ENCODE data around the gene GLDC.

GLDC gene

DNA sequence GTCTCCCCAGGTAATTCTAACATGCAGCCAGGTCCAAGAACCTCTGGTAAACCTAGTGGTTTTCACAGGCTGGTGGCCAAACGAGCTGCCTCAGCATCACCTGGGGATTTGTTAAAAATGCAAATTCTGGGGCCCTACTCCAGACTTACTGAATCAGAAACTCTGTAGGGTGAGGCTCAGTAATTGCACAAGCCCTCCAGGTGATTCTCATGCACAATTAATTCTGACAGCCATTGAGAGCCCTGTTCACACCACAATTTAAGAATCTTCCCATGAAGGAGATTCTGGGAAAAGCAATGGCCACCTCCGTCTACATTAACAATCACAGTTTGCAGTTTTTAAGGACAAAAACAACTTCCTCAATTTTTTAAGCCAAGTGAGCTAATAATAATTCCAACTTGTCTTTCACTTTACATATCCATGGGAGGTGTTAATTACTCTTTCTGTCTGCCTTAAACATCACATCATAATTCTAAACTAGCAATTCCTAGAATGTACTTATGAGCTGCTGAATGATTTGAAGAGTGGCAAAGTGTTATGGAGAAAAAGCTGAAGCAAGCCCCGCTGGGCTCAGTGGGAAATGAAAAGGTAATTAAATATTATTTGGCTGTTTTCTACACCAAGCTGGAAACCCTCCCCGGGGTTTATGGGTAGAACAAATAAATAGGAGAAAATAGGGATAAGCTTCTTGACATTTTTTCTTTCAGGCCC lies 70.0 kb downstream of the GLDC start:
- Histone ChIP-seq H3K79me2 (ENCODE audit: low read length) (no peaks in the 10 kb centered on the region), H3K27me3 (ENCODE audit: low read depth, low read length) (peaks cover 55% of the 10 kb centered on the region), H3K4me1 (ENCODE audit: low read length) (peaks cover 39% of the 10 kb centered on the region), H3K4me3 (ENCODE audit: low read length) (peak overlapping the region; percentile 40), H2AFZ (ENCODE audit: low read depth, low read length) (no peak overlapping the region), H3K36me3 (replicated peaks; ENCODE audit: low read depth, low read length) (no peaks in the 10 kb centered on the region), H3K27ac (ENCODE audit: low read length) (no peak overlapping the region), H3K9me3 (ENCODE audit: insufficient read depth, low read length) (no peaks in the 10 kb centered on the region), H3K9ac (ENCODE audit: low read length) (no peak overlapping the region), H3K4me2 (ENCODE audit: low read length) (peak overlapping the region; percentile 69), H4K20me1 (ENCODE audit: insufficient read depth, low read length) (no peaks in the 10 kb centered on the region)
- TF ChIP-seq EZH2phosphoT487 (IDR thresholded peaks at IDR 0.05; ENCODE audit: low read depth) = no peak
- TF ChIP-seq, protein P1, sequence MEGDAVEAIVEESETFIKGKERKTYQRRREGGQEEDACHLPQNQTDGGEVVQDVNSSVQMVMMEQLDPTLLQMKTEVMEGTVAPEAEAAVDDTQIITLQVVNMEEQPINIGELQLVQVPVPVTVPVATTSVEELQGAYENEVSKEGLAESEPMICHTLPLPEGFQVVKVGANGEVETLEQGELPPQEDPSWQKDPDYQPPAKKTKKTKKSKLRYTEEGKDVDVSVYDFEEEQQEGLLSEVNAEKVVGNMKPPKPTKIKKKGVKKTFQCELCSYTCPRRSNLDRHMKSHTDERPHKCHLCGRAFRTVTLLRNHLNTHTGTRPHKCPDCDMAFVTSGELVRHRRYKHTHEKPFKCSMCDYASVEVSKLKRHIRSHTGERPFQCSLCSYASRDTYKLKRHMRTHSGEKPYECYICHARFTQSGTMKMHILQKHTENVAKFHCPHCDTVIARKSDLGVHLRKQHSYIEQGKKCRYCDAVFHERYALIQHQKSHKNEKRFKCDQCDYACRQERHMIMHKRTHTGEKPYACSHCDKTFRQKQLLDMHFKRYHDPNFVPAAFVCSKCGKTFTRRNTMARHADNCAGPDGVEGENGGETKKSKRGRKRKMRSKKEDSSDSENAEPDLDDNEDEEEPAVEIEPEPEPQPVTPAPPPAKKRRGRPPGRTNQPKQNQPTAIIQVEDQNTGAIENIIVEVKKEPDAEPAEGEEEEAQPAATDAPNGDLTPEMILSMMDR (IDR thresholded peaks at IDR 0.05; ENCODE audit: low read depth, low read length) = no peak

- no peak overlapping the region for H2AFZ ChIP-seq (ENCODE audit: low read depth, low read length)
- no peaks in the 10 kb centered on the region for H3K36me3 ChIP-seq (replicated peaks; ENCODE audit: low read depth, low read length)
- H3K27me3 ChIP-seq (ENCODE audit: low read depth, low read length) = peaks cover 13% of the 10 kb centered on the region
- no peaks in the 10 kb centered on the region for H3K79me2 ChIP-seq (ENCODE audit: low read length)
- H3K4me3 ChIP-seq (ENCODE audit: low read length) = no peak overlapping the region
- no peak overlapping the region for H3K27ac ChIP-seq (ENCODE audit: low read length)
- H3K4me1 ChIP-seq (ENCODE audit: low read length) = 0 out of 2 replicates have a peak, but pooled peaks cover 2% of the 10 kb centered on the region
- H4K20me1 ChIP-seq (ENCODE audit: insufficient read depth, low read length) = no peaks in the 10 kb centered on the region
- no peak overlapping the region for H3K4me2 ChIP-seq (ENCODE audit: low read length)
- no peak overlapping the region for H3K9ac ChIP-seq (ENCODE audit: low read length)
- no peaks in the 10 kb centered on the region for H3K9me3 ChIP-seq (ENCODE audit: insufficient read depth, low read length)
- TF ChIP-seq, protein P1 (IDR thresholded peaks at IDR 0.05; ENCODE audit: low read depth, low read length) = no peak
- TF ChIP-seq EZH2phosphoT487 (IDR thresholded peaks at IDR 0.05; ENCODE audit: low read depth) = no peak
Observed at GRCh38 chr9:6567140-6567591, 78.4 kb downstream of the GLDC start.

DNA sequence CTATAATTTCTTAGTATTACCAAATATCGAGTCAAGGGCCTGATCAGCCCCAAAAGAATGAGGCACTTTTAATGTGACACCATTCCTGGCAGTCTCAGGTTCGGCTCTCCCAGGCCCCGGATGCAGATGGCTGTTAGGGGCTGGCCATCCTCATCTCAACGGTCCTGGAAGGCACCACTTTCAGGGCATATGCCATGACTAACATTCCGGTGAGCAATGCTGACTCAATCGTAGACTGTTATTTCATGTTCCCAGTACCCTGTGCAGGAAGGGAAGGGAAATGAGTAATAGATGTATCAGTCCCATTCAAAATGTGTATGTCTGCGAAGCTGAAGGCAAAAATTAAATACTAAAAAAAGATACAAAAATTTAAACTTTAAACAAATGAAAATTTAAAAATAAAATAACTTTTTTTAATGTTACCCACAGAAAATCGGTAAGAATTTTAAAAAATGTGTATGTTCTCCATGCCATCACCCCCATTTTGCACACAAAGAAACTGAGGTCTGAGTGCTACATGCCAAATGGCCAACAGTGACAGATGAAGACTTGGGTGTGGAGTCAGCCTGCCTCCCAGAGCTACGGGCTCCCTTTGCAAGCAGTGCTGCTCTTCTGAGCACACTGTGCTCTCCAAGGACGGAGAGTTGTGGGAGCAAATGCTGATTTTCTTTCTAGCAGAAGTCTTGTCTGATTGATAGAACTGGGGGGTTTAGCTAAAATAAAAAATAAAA lies 79.0 kb downstream of the GLDC start:
- no peak overlapping the region for H2AFZ ChIP-seq (ENCODE audit: low read depth, low read length)

GRCh38 chr9:6565312-6565711 lies 80.2 kb downstream of the GLDC start:
- H3K4me1 ChIP-seq (ENCODE audit: low read length) = 0 out of 2 replicates have a peak, but pooled peaks cover 2% of the 10 kb centered on the region
- H4K20me1 ChIP-seq (ENCODE audit: insufficient read depth, low read length) = no peaks in the 10 kb centered on the region
- H3K4me2 ChIP-seq (ENCODE audit: low read length) = no peak overlapping the region
- TF ChIP-seq EZH2phosphoT487 (IDR thresholded peaks at IDR 0.05; ENCODE audit: low read depth) = no peak
- TF ChIP-seq, protein P1 (IDR thresholded peaks at IDR 0.05; ENCODE audit: low read depth, low read length) = no peak
- no peaks in the 10 kb centered on the region for H3K79me2 ChIP-seq (ENCODE audit: low read length)
- no peaks in the 10 kb centered on the region for H3K36me3 ChIP-seq (replicated peaks; ENCODE audit: low read depth, low read length)
- H3K9ac ChIP-seq (ENCODE audit: low read length) = no peak overlapping the region
- no peak overlapping the region for H3K27ac ChIP-seq (ENCODE audit: low read length)
- no peaks in the 10 kb centered on the region for H3K27me3 ChIP-seq (ENCODE audit: low read depth, low read length)
- H3K9me3 ChIP-seq (ENCODE audit: insufficient read depth, low read length) = no peaks in the 10 kb centered on the region
- no peak overlapping the region for H3K4me3 ChIP-seq (ENCODE audit: low read length)
- H2AFZ ChIP-seq (ENCODE audit: low read depth, low read length) = no peak overlapping the region

More for the DNA sequence above, 79.0 kb downstream of the GLDC start:
- Histone ChIP-seq H3K27me3 (ENCODE audit: low read depth, low read length) (peaks cover 7% of the 10 kb centered on the region), H3K4me2 (ENCODE audit: low read length) (no peak overlapping the region), H3K4me3 (ENCODE audit: low read length) (no peak overlapping the region), H3K4me1 (ENCODE audit: low read length) (0 out of 2 replicates have a peak, but pooled peaks cover 2% of the 10 kb centered on the region), H3K36me3 (replicated peaks; ENCODE audit: low read depth, low read length) (no peaks in the 10 kb centered on the region), H3K79me2 (ENCODE audit: low read length) (no peaks in the 10 kb centered on the region), H3K9ac (ENCODE audit: low read length) (no peak overlapping the region), H3K27ac (ENCODE audit: low read length) (no peak overlapping the region), H4K20me1 (ENCODE audit: insufficient read depth, low read length) (no peaks in the 10 kb centered on the region), H3K9me3 (ENCODE audit: insufficient read depth, low read length) (no peaks in the 10 kb centered on the region)
- TF ChIP-seq EZH2phosphoT487 (IDR thresholded peaks at IDR 0.05; ENCODE audit: low read depth) = no peak
- TF ChIP-seq, protein P1 (IDR thresholded peaks at IDR 0.05; ENCODE audit: low read depth, low read length) = no peak

Data from OCI-LY3 (cell line).